K562 (cell line): ENCODE results near the gene POGZ. TPM values are rescaled to one million over a fixed set of nuclear protein-coding genes. Genes with fewer than 3 reads are reported as not detected.

Experiments
- ATAC-seq: fragments of 200-7000 bp; cut with Tn5 transposase; 3 replicates; pipeline ENCODE4 v1.9.1; 2020; ENCODE audit warnings: moderate library complexity
- BruUV-seq: library from RNA; stranded (reverse); fragments of 400-500 nt; replicated peaks from 2 replicates; lab custom pipeline; 2021; lab: Mats Ljungman, UMichigan
- CTCF ChIA-PET: fragments of 300-600 bp; formaldehyde crosslinking; extraction: SDS; loops from one replicate; lab custom pipeline; 2021; ENCODE audit warnings: low intra/inter-chr PET ratio; lab: Yijun Ruan, JAX
- POLR2A ChIA-PET: fragments of 300-600, 350-650 bp; sonication (Branson Sonifier 250); formaldehyde crosslinking; extraction: SDS; loops from one replicate; lab custom pipeline; 2021; ENCODE audit warnings: antibody characterized with exemption, inconsistent platforms; lab: Yijun Ruan, JAX
- DNase-seq, 4 experiments: peaks; one replicate each; pipeline versions ENCODE4 v3.0.0 to v3.0.0-alpha.2; 2011 to 2018; ENCODE audit warnings: low spot score in 3 of 4, mixed read lengths in 3 of 4; ENCODE audit errors: extremely low read depth in 1 of 4
- FAIRE-seq: peaks from 2 replicates; lab custom pipeline; 2011; peaks lifted over from hg19 to GRCh38; lab: Jason Lieb, UNC
- H2AFZ ChIP-seq: 2 replicates; pipeline ENCODE4 v1.6.0; 2011; ENCODE audit warnings: low read depth, low read length, control low read depth, inconsistent platforms
- H3K27ac ChIP-seq: fragments of 200-600 bp; 3 replicates; pipeline ENCODE4 v1.8.0; 2011; ENCODE audit warnings: low read depth, mild to moderate bottlenecking, control low read depth, inconsistent platforms, low read length, moderate library complexity, mixed read lengths; ENCODE audit errors: extremely low read depth
- H3K27me3 ChIP-seq, 2 experiments: fragments of 300-600 bp in 1 of 2; 2 replicates in 1 of 2; 3 replicates in 1 of 2; pipeline versions ENCODE4 v1.6.0 to v1.8.0; 2011; ENCODE audit warnings: inconsistent platforms in 2 of 2, low read length in 2 of 2, mild to moderate bottlenecking in 1 of 2, mixed read lengths in 1 of 2, moderate library complexity in 1 of 2; ENCODE audit not compliant: control insufficient read depth in 2 of 2, insufficient read depth in 2 of 2
- H3K36me3 ChIP-seq: fragments of 300-600 bp; 3 replicates; pipeline ENCODE4 v1.8.0; 2011; ENCODE audit warnings: mild to moderate bottlenecking, low read length, inconsistent platforms; ENCODE audit not compliant: control insufficient read depth, insufficient read depth
- H3K4me1 ChIP-seq, 2 experiments: fragments of 200-600 bp in 1 of 2; replicated peaks in 1 of 2; 2 replicates in 1 of 2; 3 replicates in 1 of 2; pipeline versions ENCODE4 v1.5.1 to v1.8.0; 2011; ENCODE audit warnings: inconsistent platforms in 2 of 2, low read length in 2 of 2, mild to moderate bottlenecking in 1 of 2, mixed read lengths in 1 of 2, moderate library complexity in 1 of 2; ENCODE audit not compliant: control insufficient read depth in 2 of 2, insufficient read depth in 2 of 2
- H3K4me2 ChIP-seq: 2 replicates; pipeline ENCODE4 v1.6.1; 2011; ENCODE audit warnings: low read length, control low read depth, inconsistent platforms, mixed read lengths; ENCODE audit not compliant: insufficient read depth
- H3K4me3 ChIP-seq: fragments of 200-600 bp; sonication (generic), shearing (Covaris generic); 2 replicates; pipeline ENCODE4 v1.5.1; 2016; ENCODE audit warnings: control low read depth, inconsistent platforms
- H3K79me2 ChIP-seq: fragments of 200-600 bp; 3 replicates; pipeline ENCODE4 v1.8.0; 2011; ENCODE audit warnings: low read length, inconsistent platforms; ENCODE audit not compliant: control insufficient read depth, insufficient read depth
- H3K9ac ChIP-seq, 2 experiments: 2 replicates each; pipeline versions ENCODE4 v1.6.0 to v1.6.1; 2011; ENCODE audit warnings: low read depth in 2 of 2, low read length in 2 of 2, control low read depth in 1 of 2, inconsistent platforms in 1 of 2, mild to moderate bottlenecking in 1 of 2, mixed read lengths in 1 of 2; ENCODE audit not compliant: insufficient read depth in 1 of 2
- H3K9me1 ChIP-seq: one replicate; pipeline ENCODE4 v1.6.0; 2011; ENCODE audit warnings: inconsistent platforms, mild to moderate bottlenecking, low read length, moderate library complexity; ENCODE audit not compliant: control insufficient read depth, insufficient read depth
- H3K9me3 ChIP-seq: replicated peaks from 2 replicates; pipeline ENCODE4 v1.5.1; 2011; ENCODE audit warnings: low read depth, low read length, inconsistent platforms; ENCODE audit not compliant: control insufficient read depth, insufficient read depth
- H4K20me1 ChIP-seq: replicated peaks from 2 replicates; pipeline ENCODE4 v1.6.1; 2011; ENCODE audit warnings: low read length, inconsistent platforms, mixed read lengths; ENCODE audit not compliant: control insufficient read depth, insufficient read depth
- SRSF1 ChIP-seq: fragments of 200-400 bp; formaldehyde crosslinking; IDR thresholded peaks from 2 replicates; pipeline ENCODE4 v1.6.1; 2017; ENCODE audit warnings: mild to moderate bottlenecking, low read depth, low read length, moderate library complexity
- YY1 ChIP-seq, 3 experiments: IDR thresholded peaks; 2 replicates each; pipeline ENCODE4 v1.6.1; 2011; ENCODE audit warnings: low read length in 2 of 3, mild to moderate bottlenecking in 2 of 3, moderate library complexity in 2 of 3, borderline replicate concordance in 1 of 3, control low read depth in 1 of 3, low read depth in 1 of 3; ENCODE audit not compliant: insufficient read depth in 3 of 3, insufficient replicate concordance in 2 of 3, control insufficient read depth in 1 of 3, insufficient read length in 1 of 3; ENCODE audit errors: extremely low read depth in 1 of 3
- WGBS: fragments of 100-300 bp; shearing (Covaris generic); methylation state at CpG from one replicate; pipeline ENCODE4 v1.1.6; 2016; ENCODE audit warnings: low coverage, mixed read lengths; ENCODE audit not compliant: insufficient coverage; ENCODE audit errors: missing lambda C conversion rate; 5-methylcytosine and 5-hydroxymethylcytosine counted together
- in situ Hi-C: fragments of 300-500 bp; cut with MboI; formaldehyde crosslinking; loops from 4 replicates; pipeline ENCODE4 v1.15.0; 2018; ENCODE audit warnings: inconsistent platforms, mixed read lengths
- intact Hi-C: fragments of 100-400 bp; cut with micrococcal nuclease; formaldehyde crosslinking; loops from 2 replicates; pipeline ENCODE4 v1.14.2; 2022
- polyA plus RNA-seq, 8 experiments: library from polyadenylated mRNA; depleted of rRNA in 4 of 8; stranded (reverse) in 5 of 8; unstranded in 3 of 8; fragments of >200 nt; fragmentation: Nextera tagmentation in 2 of 8; fragmentation: Illumina TruSeq in 1 of 8; extraction: Ambion mirVana in 2 of 8; extraction: Trizol in 1 of 8; gene quantifications; 2 replicates each; pipeline versions ENCODE4 v1.2.1 to v1.2.3, GENCODE V29; 2011 to 2014; ENCODE audit warnings: inconsistent platforms in 1 of 8, missing spikeins in 1 of 8
- total RNA-seq, 7 experiments: library from RNA; depleted of rRNA in 6 of 7; stranded (reverse); fragments of >200 nt in 6 of 7; fragmentation: Illumina TruSeq in 2 of 7; extraction: Trizol in 2 of 7; gene quantifications; 2 replicates each; pipeline versions ENCODE4 v1.2.1 to v1.2.3, GENCODE V29; 2011 to 2021; ENCODE audit warnings: low replicate concordance in 1 of 7
- TF ChIP-seq, protein P1 (sequence below): sonication (generic); formaldehyde crosslinking; IDR thresholded peaks from 2 replicates; pipeline ENCODE4 v1.8.1; 2023; ENCODE audit warnings: mild to moderate bottlenecking, missing genetic modification reagents

POGZ gene
- total and polyA plus RNA-seq, 9 of the 15 experiments (the other 6 are each of a cell fraction or from before 2014, with no cell fraction given) = 9.4 to 40.6 (median 21.6) TPM

DNA sequence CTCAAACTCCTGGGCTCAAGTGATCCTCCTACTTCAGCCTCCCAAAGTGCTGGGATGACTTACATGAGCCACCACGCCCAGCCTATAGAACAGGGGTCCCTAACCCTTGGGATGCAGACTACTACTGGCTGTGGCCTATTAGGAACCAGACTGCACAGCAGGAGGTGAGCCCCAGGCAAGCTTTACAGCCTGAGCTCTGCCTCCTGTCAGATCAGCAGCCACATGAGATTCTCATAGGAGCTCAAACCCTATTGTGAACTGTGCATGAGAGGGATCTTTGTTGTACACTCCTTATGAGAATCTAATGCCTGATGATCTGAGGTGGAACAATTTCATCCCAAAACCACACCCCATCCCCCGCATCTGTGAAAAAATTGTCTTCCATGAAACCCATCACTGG, 73.3 kb downstream of the POGZ start:
- H4K20me1 ChIP-seq = no peaks in the 10 kb centered on the region
- H3K36me3 ChIP-seq = no peaks in the 10 kb centered on the region
- no peak for FAIRE-seq
- CTCF ChIA-PET = no interaction called here
- no peaks in the 10 kb centered on the region for H3K79me2 ChIP-seq
- no peak overlapping the region for H2AFZ ChIP-seq
- in situ Hi-C loops (no loop called here), intact Hi-C loops (loop anchor here (10.0 kb wide), 1 partner anchor 191 kb away; the partner anchor contains the start of genes PIP5K1A and VPS72)
- H3K4me3 ChIP-seq = no peak overlapping the region
- POLR2A ChIA-PET = interaction anchor here (1.4 kb wide), 1 partner anchor 17 kb away, joined by 5 read pairs; no protein-coding TSS in a partner anchor
- H3K27ac ChIP-seq = no peak overlapping the region
- no peak overlapping the region for H3K4me2 ChIP-seq
- peaks cover 14 to 21% of the 10 kb centered on the region in 2 experiments; a peak in 4 of 5 replicates for H3K4me1 ChIP-seq
- no peaks in the 10 kb centered on the region; the same call in 1 of the 2 replicates for H3K9me3 ChIP-seq
- H3K9me1 ChIP-seq = no peaks in the 10 kb centered on the region
- no peak overlapping the region for H3K9ac ChIP-seq
- TF ChIP-seq YY1 (IDR thresholded peaks at IDR 0.05; ENCODE audit: borderline replicate concordance in 1 of 3, control insufficient read depth in 1 of 3, extremely low read depth in 1 of 3, insufficient read depth in 3 of 3, insufficient read length in 1 of 3, insufficient replicate concordance in 2 of 3, low read depth in 1 of 3, low read length in 2 of 3) (no peak), SRSF1 (no peak)
- TF ChIP-seq, protein P1, sequence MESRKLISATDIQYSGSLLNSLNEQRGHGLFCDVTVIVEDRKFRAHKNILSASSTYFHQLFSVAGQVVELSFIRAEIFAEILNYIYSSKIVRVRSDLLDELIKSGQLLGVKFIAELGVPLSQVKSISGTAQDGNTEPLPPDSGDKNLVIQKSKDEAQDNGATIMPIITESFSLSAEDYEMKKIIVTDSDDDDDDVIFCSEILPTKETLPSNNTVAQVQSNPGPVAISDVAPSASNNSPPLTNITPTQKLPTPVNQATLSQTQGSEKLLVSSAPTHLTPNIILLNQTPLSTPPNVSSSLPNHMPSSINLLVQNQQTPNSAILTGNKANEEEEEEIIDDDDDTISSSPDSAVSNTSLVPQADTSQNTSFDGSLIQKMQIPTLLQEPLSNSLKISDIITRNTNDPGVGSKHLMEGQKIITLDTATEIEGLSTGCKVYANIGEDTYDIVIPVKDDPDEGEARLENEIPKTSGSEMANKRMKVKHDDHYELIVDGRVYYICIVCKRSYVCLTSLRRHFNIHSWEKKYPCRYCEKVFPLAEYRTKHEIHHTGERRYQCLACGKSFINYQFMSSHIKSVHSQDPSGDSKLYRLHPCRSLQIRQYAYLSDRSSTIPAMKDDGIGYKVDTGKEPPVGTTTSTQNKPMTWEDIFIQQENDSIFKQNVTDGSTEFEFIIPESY (CRISPR knock-in tag) = no peak
- DNase-seq = no peak
- 95% methylated on average over 2 of the region's 2 CpGs for WGBS
- BruUV-seq = no TSS peak
- ATAC-seq = no peak
- no peaks in the 10 kb centered on the region for H3K27me3 ChIP-seq
